Sigmoid colon (tissue), 7 donors: ENCODE measurements around the gene PRSS56. TPM values are rescaled to one million over a fixed set of nuclear protein-coding genes. Genes with fewer than 3 reads are reported as not detected.

ENCODE experiments used
- DNase-seq: peaks from one replicate; pipeline ENCODE4 v3.0.0-alpha.2; 2019
- H3K27ac ChIP-seq, 4 donors: fragments of 200-600 bp; sonication (generic); one replicate each; pipeline ENCODE4 v1.5.1; 2016 to 2019; ENCODE audit warnings: mild to moderate bottlenecking in 1 of 4
- H3K27me3 ChIP-seq, 3 donors: fragments of 200-600 bp; sonication (generic); one replicate each; pipeline ENCODE4 v1.5.1; 2019; ENCODE audit warnings: mild to moderate bottlenecking in 1 of 3
- H3K36me3 ChIP-seq, 4 donors: fragments of 200-600 bp; sonication (generic); one replicate each; pipeline ENCODE4 v1.5.1; 2016 to 2019
- H3K4me1 ChIP-seq, 4 donors: fragments of 200-600 bp; sonication (generic); one replicate each; pipeline ENCODE4 v1.5.1; 2017 to 2019
- H3K4me3 ChIP-seq, 4 donors: fragments of 200-600 bp; sonication (generic); one replicate each; pipeline ENCODE4 v1.5.1; 2017 to 2019; ENCODE audit warnings: mild to moderate bottlenecking in 2 of 4, moderate library complexity in 1 of 4
- H3K9me3 ChIP-seq, 4 donors: fragments of 200-600 bp in 3 of 4; sonication (generic) in 3 of 4; one replicate each; pipeline versions ENCODE4 v1.5.1 to v1.6.1; 2013 to 2019
- CTCF ChIP-seq, 4 experiments: fragments of 450-650 bp in 3 of 4; fragments of 200-600 bp in 1 of 4; IDR thresholded peaks; one replicate each; pipeline ENCODE4 v1.5.1; 2016 to 2019; ENCODE audit warnings: antibody characterized with exemption in 4 of 4, mild to moderate bottlenecking in 3 of 4, moderate library complexity in 2 of 4
- EP300 ChIP-seq, 4 donors: sonication (generic); formaldehyde crosslinking; IDR thresholded peaks; one replicate each; pipeline ENCODE4 v1.6.1; 2017; ENCODE audit warnings: antibody characterized with exemption in 4 of 4
- POLR2A ChIP-seq, 2 donors: fragments of 450-650 bp; IDR thresholded peaks; one replicate each; pipeline ENCODE4 v1.6.1; 2016; ENCODE audit warnings: antibody characterized with exemption in 2 of 2, mild to moderate bottlenecking in 2 of 2, moderate library complexity in 2 of 2
- POLR2AphosphoS5 ChIP-seq, 4 donors: sonication (generic); formaldehyde crosslinking; IDR thresholded peaks; one replicate each; pipeline ENCODE4 v1.6.1; 2017; ENCODE audit warnings: antibody characterized with exemption in 4 of 4
- WGBS, 2 donors: extraction: QIAGEN DNeasy Blood & Tissue Kit; methylation state at CpG; one replicate each; pipeline ENCODE4 v1.1.7; 2013; 5-methylcytosine and 5-hydroxymethylcytosine counted together
- intact Hi-C: fragments of 100-400 bp; cut with DNase I; formaldehyde crosslinking; loops from one replicate; pipeline ENCODE4 v1.15.1; 2023
- polyA plus RNA-seq, 3 donors: library from polyadenylated mRNA; stranded (reverse); fragments of 200-250 nt; gene quantifications; one replicate each; pipeline ENCODE4 v1.2.3, GENCODE V29; 2013
- total RNA-seq, 4 donors: library from RNA; depleted of rRNA; stranded (reverse); fragments of >200 nt; gene quantifications; one replicate each; pipeline ENCODE4 v1.1.0, GENCODE V29; 2016
- donor health status: healthy with polysubstance abuse.
- donor health status: Bipolar disorder and iron deficiency.
- donor health status: healthy.

Gene PRSS56
- total and polyA plus RNA-seq, 7 donors = not detected

DNA sequence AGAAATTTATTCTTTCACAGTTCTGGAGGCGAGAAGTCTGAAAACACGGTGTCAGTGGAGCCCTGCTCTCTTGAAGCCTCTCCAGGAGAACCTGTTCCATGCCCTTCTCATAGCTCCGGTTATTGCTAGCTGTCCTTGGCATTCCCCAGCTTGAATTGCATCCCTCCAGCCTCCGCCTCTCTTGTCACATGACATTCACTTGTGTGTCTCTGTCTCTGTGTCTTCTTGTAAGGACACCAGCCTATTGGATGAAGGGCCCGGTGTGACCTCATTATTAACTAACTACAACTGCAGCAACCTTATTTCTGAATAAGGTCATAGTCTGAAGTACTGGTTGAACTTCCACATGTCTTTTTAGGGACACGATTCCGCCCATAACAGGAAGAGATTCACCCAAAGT lies 4.5 kb upstream of the PRSS56 start:
- WGBS, 2 donors = 81 to 90% methylated on average over 7 of the region's 7 CpGs
- H3K27ac ChIP-seq = no peak overlapping the region
- H3K9me3 ChIP-seq = no peaks in the 10 kb centered on the region
- H3K36me3 ChIP-seq = no peaks in the 10 kb centered on the region
- no peaks in the 10 kb centered on the region for H3K4me1 ChIP-seq
- DNase-seq = no peak
- H3K27me3 ChIP-seq = peaks cover 0 to 27% (median 3%) of the 10 kb centered on the region in 3 donors
- intact Hi-C loops = no loop called here
- H3K4me3 ChIP-seq = no peak overlapping the region
- TF ChIP-seq POLR2A (IDR thresholded peaks at IDR 0.05) (no peak), CTCF (IDR thresholded peaks at IDR 0.05) (no peak), POLR2AphosphoS5 (IDR thresholded peaks at IDR 0.05) (no peak), EP300 (IDR thresholded peaks at IDR 0.05) (no peak)

DNA sequence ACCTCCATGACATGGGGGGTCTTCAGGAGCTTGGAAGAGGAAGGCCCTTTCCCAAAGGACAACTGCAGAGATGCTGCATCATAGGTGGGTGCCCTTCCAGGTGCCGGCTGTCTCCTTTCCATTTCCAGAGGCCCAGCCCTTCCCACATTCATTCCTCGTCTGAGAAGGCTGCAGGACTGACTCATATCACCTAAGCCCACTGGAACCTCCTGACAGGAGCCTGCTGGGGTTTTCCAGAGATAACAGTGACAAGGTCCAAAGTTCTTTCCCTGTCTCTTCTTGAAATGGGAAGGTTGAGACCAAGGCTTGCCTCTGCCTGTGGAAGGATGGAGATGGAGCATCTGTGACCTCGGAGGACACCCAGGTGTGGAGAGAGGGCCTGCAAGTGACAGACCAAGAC lies 3.6 kb upstream of the PRSS56 start:
- H3K4me3 ChIP-seq = no peak overlapping the region
- no peaks in the 10 kb centered on the region for H3K36me3 ChIP-seq
- peaks cover 0 to under 1% (median 0%) of the 10 kb centered on the region in 4 donors for H3K4me1 ChIP-seq
- TF ChIP-seq EP300 (IDR thresholded peaks at IDR 0.05) = no peak
- WGBS, 2 donors = 48 to 82% methylated on average over 3 of the region's 3 CpGs
- intact Hi-C loops = no loop called here
- no peak overlapping the region for H3K27ac ChIP-seq
- H3K27me3 ChIP-seq = peaks cover 0 to 36% (median 10%) of the 10 kb centered on the region in 3 donors
- DNase-seq = no peak
- no peaks in the 10 kb centered on the region for H3K9me3 ChIP-seq

- no peaks in the 10 kb centered on the region for H3K36me3 ChIP-seq
- TF ChIP-seq POLR2A (IDR thresholded peaks at IDR 0.05) (no peak), CTCF (IDR thresholded peaks at IDR 0.05) (no peak), POLR2AphosphoS5 (IDR thresholded peaks at IDR 0.05) (no peak), EP300 (IDR thresholded peaks at IDR 0.05) (no peak)
- intact Hi-C loops = no loop called here
- H3K9me3 ChIP-seq = no peaks in the 10 kb centered on the region
- H3K27ac ChIP-seq = no peak overlapping the region
- peaks cover 0 to 19% (median 17%) of the 10 kb centered on the region in 4 donors for H3K4me1 ChIP-seq
- peaks cover 23 to 45% (median 33%) of the 10 kb centered on the region in 3 donors for H3K27me3 ChIP-seq
- no peak for DNase-seq
- WGBS, 2 donors = 78 to 81% methylated on average over 6 of the region's 6 CpGs
- no peak overlapping the region for H3K4me3 ChIP-seq
Observed at GRCh38 chr2:232518844-232519243, 1.3 kb upstream of the PRSS56 start.

DNA sequence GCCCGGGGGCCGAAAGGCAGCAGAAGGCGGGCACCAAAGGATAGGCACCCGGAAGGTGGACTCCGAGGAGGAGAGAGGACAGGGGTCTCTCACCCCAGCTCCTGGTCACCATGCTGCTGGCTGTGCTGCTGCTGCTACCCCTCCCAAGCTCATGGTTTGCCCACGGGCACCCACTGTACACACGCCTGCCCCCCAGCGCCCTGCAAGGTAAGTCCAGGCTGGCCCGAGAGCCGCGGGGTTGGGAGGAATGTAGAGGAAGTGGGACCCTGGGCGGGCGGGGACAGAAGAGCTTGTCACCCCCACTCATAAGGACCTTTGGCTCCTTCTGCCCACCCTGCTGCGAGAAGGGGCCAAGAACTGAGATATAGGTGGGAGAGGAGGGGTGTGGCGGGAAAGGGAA lies 301 bp downstream of the PRSS56 start:
- intact Hi-C loops = loop anchor here (5.0 kb wide), 1 partner anchor 613 kb away; no protein-coding TSS in a partner anchor
- 71 to 78% methylated on average over 15 of the region's 15 CpGs for WGBS, 2 donors
- Histone ChIP-seq H3K36me3 (no peaks in the 10 kb centered on the region), H3K4me3 (no peak overlapping the region), H3K4me1 (peaks cover 0 to 26% (median 25%) of the 10 kb centered on the region in 4 donors), H3K27ac (no peak overlapping the region), H3K27me3 (peaks cover 30 to 62% (median 48%) of the 10 kb centered on the region in 3 donors), H3K9me3 (no peaks in the 10 kb centered on the region)
- no peak for TF ChIP-seq EP300 (IDR thresholded peaks at IDR 0.05)
- no peak for TF ChIP-seq POLR2AphosphoS5 (IDR thresholded peaks at IDR 0.05)
- TF ChIP-seq POLR2A (IDR thresholded peaks at IDR 0.05) = no peak
- TF ChIP-seq CTCF (IDR thresholded peaks at IDR 0.05) = no peak
- no peak for DNase-seq

DNA sequence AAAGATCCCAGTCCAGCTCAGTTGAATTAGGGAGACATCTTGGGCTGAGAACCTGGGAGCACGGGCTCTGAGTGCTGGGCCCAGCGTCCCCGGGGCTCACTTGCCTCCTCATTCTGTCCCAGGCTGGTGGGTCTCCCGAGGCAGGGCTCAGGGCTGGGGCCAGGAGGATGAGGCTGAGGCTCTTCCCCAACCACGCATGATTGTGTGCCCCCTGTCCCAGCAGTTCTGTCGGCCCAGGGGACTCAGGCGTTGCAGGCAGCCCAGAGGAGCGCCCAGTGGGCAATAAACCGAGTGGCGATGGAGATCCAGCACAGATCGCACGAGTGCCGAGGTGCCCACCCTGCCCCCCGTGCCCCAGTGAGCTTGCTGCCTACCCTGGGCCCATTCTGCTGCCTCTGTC lies 910 bp downstream of the PRSS56 start:
- DNase-seq = no peak
- H3K27ac ChIP-seq = no peak overlapping the region
- no peak overlapping the region for H3K4me3 ChIP-seq
- H3K27me3 ChIP-seq = peaks cover 30 to 68% (median 51%) of the 10 kb centered on the region in 3 donors
- H3K36me3 ChIP-seq = no peaks in the 10 kb centered on the region
- TF ChIP-seq CTCF (IDR thresholded peaks at IDR 0.05) = no peak
- TF ChIP-seq POLR2A (IDR thresholded peaks at IDR 0.05) = no peak
- TF ChIP-seq EP300 (IDR thresholded peaks at IDR 0.05) = no peak
- no peak for TF ChIP-seq POLR2AphosphoS5 (IDR thresholded peaks at IDR 0.05)
- H3K9me3 ChIP-seq = no peaks in the 10 kb centered on the region
- WGBS, 2 donors = 83 to 92% methylated on average over 14 of the region's 14 CpGs
- intact Hi-C loops = loop anchor here (5.0 kb wide), 1 partner anchor 614 kb away; no protein-coding TSS in a partner anchor
- peaks cover 0 to 31% (median 29%) of the 10 kb centered on the region in 4 donors for H3K4me1 ChIP-seq
